Stimulated activated CD4-positive, alpha-beta T cell treated with anti-CD3 and anti-CD28 coated beads, TNF-alpha, amount 100 ng/mL, for 24 hours (primary cell): ENCODE measurements around the gene ITPA.

Source experiments
- DNase-seq, 3 experiments: peaks; one replicate each; pipeline ENCODE4 v3.0.0-alpha.2; 2020; ENCODE audit warnings: low read depth in 3 of 3

Gene ITPA

GRCh38 chr20:3227936-3228749 is 18.8 kb downstream of the ITPA start:
- no peak for DNase-seq

GRCh38 chr20:3228750-3229032 is 19.4 kb downstream of the ITPA start:
- no peak for DNase-seq

GRCh38 chr20:3229158-3229557 is 19.9 kb downstream of the ITPA start:
- DNase-seq: no peak

- DNase-seq: no peak
Observed at GRCh38 chr20:3229798-3230197, 20.5 kb downstream of the ITPA start.

- no peak for DNase-seq
Observed at GRCh38 chr20:3231116-3231515, 21.8 kb downstream of the ITPA start.

- DNase-seq: no peak
Observed at GRCh38 chr20:3231889-3232588, 22.7 kb downstream of the ITPA start.

GRCh38 chr20:3233131-3233990 is 24.1 kb downstream of the ITPA start:
- no peak for DNase-seq

- DNase-seq: no peak
Observed at GRCh38 chr20:3233991-3234498, 24.7 kb downstream of the ITPA start.

- no peak for DNase-seq
Observed at GRCh38 chr20:3235666-3236324, 26.5 kb downstream of the ITPA start.

GRCh38 chr20:3237011-3237957 is 28.0 kb downstream of the ITPA start:
- DNase-seq: no peak

- no peak for DNase-seq
Observed at GRCh38 chr20:3237958-3238615, 28.8 kb downstream of the ITPA start.

GRCh38 chr20:3238616-3239025 is 29.3 kb downstream of the ITPA start:
- DNase-seq: peak in 1 of 3 experiments; percentile 56

GRCh38 chr20:3239026-3239866 is 29.9 kb downstream of the ITPA start, which contains the start of gene SLC4A11:
Gene SLC4A11 (minus strand): TSS chr20:3239190. CDS start chr20:3239137, 53 bp downstream.
- peak in 1 of 3 experiments; percentile 31 for DNase-seq

- no peak for DNase-seq
Observed at GRCh38 chr20:3239867-3240775, 30.8 kb downstream of the ITPA start.

GRCh38 chr20:3240776-3241363 is 31.6 kb downstream of the ITPA start:
- DNase-seq: no peak

- DNase-seq: no peak
Observed at GRCh38 chr20:3242172-3242692, 32.9 kb downstream of the ITPA start.

- DNase-seq: no peak
Observed at GRCh38 chr20:3243718-3244358, 34.5 kb downstream of the ITPA start.
